Suprapubic skin (tissue), 4 donors: ENCODE data around the gene DNAH17.

Source experiments
- CTCF ChIP-seq, 2 donors: fragments of 200-600 bp in 1 of 2; fragments of 450-650 bp in 1 of 2; sonication (generic) in 1 of 2; IDR thresholded peaks; one replicate each; pipeline ENCODE4 v1.5.1; 2016 to 2019; ENCODE audit warnings: antibody characterized with exemption in 2 of 2, mild to moderate bottlenecking in 1 of 2, moderate library complexity in 1 of 2
- POLR2A ChIP-seq, 2 donors: fragments of 450-650 bp; IDR thresholded peaks; one replicate each; pipeline ENCODE4 v1.6.1; 2017; ENCODE audit warnings: antibody characterized with exemption in 2 of 2, mild to moderate bottlenecking in 2 of 2, moderate library complexity in 2 of 2
- POLR2AphosphoS5 ChIP-seq, 3 donors: sonication (generic); formaldehyde crosslinking; IDR thresholded peaks; one replicate each; pipeline ENCODE4 v1.6.1; 2017; ENCODE audit warnings: antibody characterized with exemption in 3 of 3

- TF ChIP-seq CTCF (IDR thresholded peaks at IDR 0.05): no peak
- TF ChIP-seq POLR2AphosphoS5 (IDR thresholded peaks at IDR 0.05): no peak
- no peak for TF ChIP-seq POLR2A (IDR thresholded peaks at IDR 0.05)
Measured at GRCh38 chr17:78428836-78429617, 148.2 kb downstream of the DNAH17 start.
